Psoas muscle (tissue), 8 donors: ENCODE results near the gene TMEM190. TPM values are rescaled to one million over a fixed set of nuclear protein-coding genes. Genes with fewer than 3 reads are reported as not detected.
A peak's percentile ranks its signal among the peaks of the same experiment; 100 is the strongest.

Source experiments
- ATAC-seq, 4 donors: fragments of 200-7000 bp; cut with Tn5 transposase; one replicate each; pipeline ENCODE4 v1.9.1; 2020; ENCODE audit warnings: moderate library complexity in 3 of 4, mild to moderate bottlenecking in 2 of 4
- DNase-seq, 2 donors: peaks; one replicate each; pipeline ENCODE4 v3.0.0-alpha.2; 2020
- H3K27ac ChIP-seq: fragments of 200-600 bp; one replicate; pipeline ENCODE4 v1.8.0; 2022
- H3K27me3 ChIP-seq, 3 donors: fragments of 200-600 bp in 1 of 3; one replicate each; pipeline versions ENCODE4 v1.6.1 to v1.8.0; 2013 to 2022; ENCODE audit warnings: low read length in 2 of 3, mild to moderate bottlenecking in 2 of 3, moderate library complexity in 1 of 3; ENCODE audit not compliant: insufficient read depth in 3 of 3
- H3K36me3 ChIP-seq, 2 donors: fragments of 200-600 bp in 1 of 2; one replicate each; pipeline versions ENCODE4 v1.6.1 to v1.8.0; 2013 to 2022; ENCODE audit warnings: low read depth in 1 of 2, mild to moderate bottlenecking in 1 of 2, moderate library complexity in 1 of 2; ENCODE audit not compliant: insufficient read depth in 1 of 2
- H3K4me1 ChIP-seq: fragments of 200-600 bp; one replicate; pipeline ENCODE4 v1.8.0; 2022
- H3K4me3 ChIP-seq: fragments of 200-600 bp; one replicate; pipeline ENCODE4 v1.8.0; 2022; ENCODE audit warnings: mild to moderate bottlenecking
- H3K9me3 ChIP-seq: fragments of 200-600 bp; one replicate; pipeline ENCODE4 v1.8.0; 2022
- WGBS, 3 donors: extraction: QIAGEN DNeasy Blood & Tissue Kit; methylation state at CpG; one replicate each; pipeline versions ENCODE4 v1.1.6 to v1.1.7; 2013; 5-methylcytosine and 5-hydroxymethylcytosine counted together
- intact Hi-C, 2 donors: fragments of 100-400 bp; cut with DNase I; formaldehyde crosslinking; loops; one replicate each; pipeline versions ENCODE4 v1.11.0 to v1.14.2; 2022
- polyA plus RNA-seq, 3 donors: library from polyadenylated mRNA; stranded (reverse); fragments of 200-250 nt; gene quantifications; one replicate each; pipeline ENCODE4 v1.2.3, GENCODE V29; 2013
- total RNA-seq, 4 donors: library from RNA; stranded (reverse); fragmentation: NEBNext Ultra II Directional in 2 of 4; extraction: Animal tissue kit (Norgen Biotek cat#: 25700) in 2 of 4; gene quantifications; one replicate each; pipeline versions ENCODE4 v1.2.1 to v1.2.4, GENCODE V29; 2021 to 2023
- TF ChIP-seq, protein P1 (sequence below): fragments of 200-600 bp; IDR thresholded peaks from one replicate; pipeline ENCODE4 v1.8.0; 2022; ENCODE audit warnings: antibody characterized with exemption
- donor health status: healthy with polysubstance abuse.
- donor health status: DM: no; HTN: no; CAD: no; lungs with moderate emphysema.
- donor health status: Bipolar disorder and iron deficiency.
- donor health status: healthy.
- donor health status: DM: yes; HTN: yes; CAD: no.
- donor health status: DM: no; HTN: no; CAD: no.
- donor health status: DM: no; HTN: no; CAD: no.
- donor health status: DM: yes; HTN: yes; CAD: no.

TMEM190 gene
- total and polyA plus RNA-seq, 7 donors: not detected

- no peak overlapping the region for H3K27ac ChIP-seq
- DNase-seq: no peak
- H3K36me3 ChIP-seq: no peaks in the 10 kb centered on the region
- H3K4me3 ChIP-seq: no peak overlapping the region
- TF ChIP-seq, protein P1, sequence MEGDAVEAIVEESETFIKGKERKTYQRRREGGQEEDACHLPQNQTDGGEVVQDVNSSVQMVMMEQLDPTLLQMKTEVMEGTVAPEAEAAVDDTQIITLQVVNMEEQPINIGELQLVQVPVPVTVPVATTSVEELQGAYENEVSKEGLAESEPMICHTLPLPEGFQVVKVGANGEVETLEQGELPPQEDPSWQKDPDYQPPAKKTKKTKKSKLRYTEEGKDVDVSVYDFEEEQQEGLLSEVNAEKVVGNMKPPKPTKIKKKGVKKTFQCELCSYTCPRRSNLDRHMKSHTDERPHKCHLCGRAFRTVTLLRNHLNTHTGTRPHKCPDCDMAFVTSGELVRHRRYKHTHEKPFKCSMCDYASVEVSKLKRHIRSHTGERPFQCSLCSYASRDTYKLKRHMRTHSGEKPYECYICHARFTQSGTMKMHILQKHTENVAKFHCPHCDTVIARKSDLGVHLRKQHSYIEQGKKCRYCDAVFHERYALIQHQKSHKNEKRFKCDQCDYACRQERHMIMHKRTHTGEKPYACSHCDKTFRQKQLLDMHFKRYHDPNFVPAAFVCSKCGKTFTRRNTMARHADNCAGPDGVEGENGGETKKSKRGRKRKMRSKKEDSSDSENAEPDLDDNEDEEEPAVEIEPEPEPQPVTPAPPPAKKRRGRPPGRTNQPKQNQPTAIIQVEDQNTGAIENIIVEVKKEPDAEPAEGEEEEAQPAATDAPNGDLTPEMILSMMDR: no peak
- ATAC-seq: no peak
- intact Hi-C loops: no loop called here
- H3K4me1 ChIP-seq: no peaks in the 10 kb centered on the region
- H3K9me3 ChIP-seq: no peaks in the 10 kb centered on the region
- H3K27me3 ChIP-seq: peaks cover 0 to 29% (median 20%) of the 10 kb centered on the region in 3 donors
- WGBS, 3 donors: 66 to 68% (median 68%) methylated on average over 19 of the region's 19 CpGs
Measured at GRCh38 chr19:55365964-55366363, 10.7 kb upstream of the TMEM190 start.

DNA sequence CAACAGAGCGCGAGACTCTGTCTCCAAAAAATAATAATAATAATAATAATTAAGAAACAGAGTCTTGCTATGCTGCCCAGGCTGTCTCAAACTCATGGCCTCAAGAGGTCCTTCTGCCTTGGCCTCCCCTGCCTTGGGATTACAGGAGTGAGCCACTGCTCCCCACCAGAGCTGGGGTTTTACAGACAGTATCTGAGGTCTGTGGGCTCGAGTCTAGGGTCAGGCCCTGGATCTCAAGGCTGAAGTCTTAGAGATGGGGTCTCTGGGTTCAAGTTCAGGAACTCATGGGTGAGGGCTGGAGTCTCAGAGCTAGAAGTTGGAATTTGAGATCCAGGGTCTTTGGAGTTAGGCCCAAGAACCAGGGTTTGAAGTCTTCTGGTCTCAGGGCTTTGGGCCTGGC, 9.8 kb upstream of the TMEM190 start:
- DNase-seq (no peak), ATAC-seq (no peak)
- peaks cover 0 to 37% (median 22%) of the 10 kb centered on the region in 3 donors for H3K27me3 ChIP-seq
- 60 to 80% (median 77%) methylated on average over 3 of the region's 3 CpGs for WGBS, 3 donors
- H3K4me1 ChIP-seq: no peaks in the 10 kb centered on the region
- no peak overlapping the region for H3K4me3 ChIP-seq
- H3K27ac ChIP-seq: no peak overlapping the region
- TF ChIP-seq, protein P1: no peak
- no peaks in the 10 kb centered on the region for H3K36me3 ChIP-seq
- H3K9me3 ChIP-seq: no peaks in the 10 kb centered on the region
- intact Hi-C loops: no loop called here

DNA sequence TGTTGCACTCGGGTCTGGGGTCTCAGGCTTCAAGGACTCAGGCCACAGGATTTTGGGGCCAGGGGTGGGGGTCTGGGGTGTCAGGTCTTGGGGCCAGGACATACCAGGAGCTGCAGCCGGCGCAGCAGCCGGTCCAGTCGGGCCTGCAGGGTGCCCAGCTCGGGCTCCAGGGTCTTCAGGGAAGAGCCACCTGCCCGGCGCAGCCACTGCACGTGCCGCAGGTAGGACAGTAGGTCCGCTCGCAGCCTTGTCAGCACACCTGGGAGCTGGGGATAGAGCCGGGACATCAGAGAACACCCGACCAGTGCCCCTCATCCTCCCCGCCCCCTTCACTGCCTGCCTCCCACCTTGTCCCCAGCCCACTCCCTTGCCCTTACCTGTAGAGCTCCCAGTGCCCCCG, 8.5 kb upstream of the TMEM190 start:
- TF ChIP-seq, protein P1: no peak
- 79 to 83% (median 80%) methylated on average over 15 to 16 of the region's 16 CpGs for WGBS, 3 donors
- Histone ChIP-seq H3K27me3 (peaks cover 0 to 48% (median 30%) of the 10 kb centered on the region in 3 donors), H3K4me1 (no peaks in the 10 kb centered on the region), H3K27ac (no peak overlapping the region), H3K36me3 (no peaks in the 10 kb centered on the region), H3K9me3 (no peaks in the 10 kb centered on the region), H3K4me3 (no peak overlapping the region)
- intact Hi-C loops: no loop called here
- no peak for ATAC-seq
- no peak for DNase-seq

- TF ChIP-seq, protein P1: no peak
- Histone ChIP-seq H3K27ac (no peak overlapping the region), H3K9me3 (no peaks in the 10 kb centered on the region), H3K4me3 (peak overlapping the region; percentile 22), H3K27me3 (peaks cover 0 to 53% (median 31%) of the 10 kb centered on the region in 3 donors), H3K36me3 (no peaks in the 10 kb centered on the region), H3K4me1 (no peaks in the 10 kb centered on the region)
- 5 to 12% (median 6%) methylated on average over 28 to 54 of the region's 54 CpGs for WGBS, 3 donors
- DNase-seq: no peak
- intact Hi-C loops: no loop called here
- peak in 2 of 4 donors; percentile 21 to 24 for ATAC-seq
Measured at GRCh38 chr19:55368701-55369563, 7.7 kb upstream of the TMEM190 start.
